Skeletal muscle cell (primary cell): ENCODE measurements around the gene ANKRD55.

Source experiments
- DNase-seq: peaks from one replicate; pipeline ENCODE4 v3.0.0-alpha.2; 2010; ENCODE audit warnings: low read depth
- H3K4me3 ChIP-seq: 2 replicates; pipeline ENCODE4 v1.5.1; 2011; ENCODE audit warnings: low read depth, mild to moderate bottlenecking, control low read depth, low read length, moderate library complexity

The ANKRD55 gene

GRCh38 chr5:56070851-56071465 is 162.2 kb downstream of the ANKRD55 start:
- DNase-seq, result no peak
- H3K4me3 ChIP-seq, result no peak overlapping the region

GRCh38 chr5:56069652-56070226 is 163.4 kb downstream of the ANKRD55 start:
- H3K4me3 ChIP-seq, result no peak overlapping the region
- no peak for DNase-seq

GRCh38 chr5:56066931-56067450 is 166.1 kb downstream of the ANKRD55 start:
- no peak overlapping the region for H3K4me3 ChIP-seq
- no peak for DNase-seq

GRCh38 chr5:56064984-56065383 is 168.1 kb downstream of the ANKRD55 start:
- DNase-seq, result no peak
- H3K4me3 ChIP-seq, result no peak overlapping the region

- DNase-seq, result no peak
- no peak overlapping the region for H3K4me3 ChIP-seq
Observed at GRCh38 chr5:56060276-56061110, 172.6 kb downstream of the ANKRD55 start.

- no peak overlapping the region for H3K4me3 ChIP-seq
- no peak for DNase-seq
Observed at GRCh38 chr5:56059854-56060253, 173.3 kb downstream of the ANKRD55 start.

GRCh38 chr5:56056875-56057274 is 176.3 kb downstream of the ANKRD55 start:
- no peak for DNase-seq
- H3K4me3 ChIP-seq, result no peak overlapping the region

- H3K4me3 ChIP-seq, result no peak overlapping the region
- no peak for DNase-seq
Observed at GRCh38 chr5:56055859-56056258, 177.3 kb downstream of the ANKRD55 start.

GRCh38 chr5:56055287-56055686 is 177.8 kb downstream of the ANKRD55 start:
- no peak overlapping the region for H3K4me3 ChIP-seq
- DNase-seq, result peak; percentile 37

- peak; percentile 73 for DNase-seq
- no peak overlapping the region for H3K4me3 ChIP-seq
Observed at GRCh38 chr5:56054666-56055065, 178.5 kb downstream of the ANKRD55 start.

- DNase-seq, result no peak
- H3K4me3 ChIP-seq, result no peak overlapping the region
Observed at GRCh38 chr5:56053363-56053762, 179.8 kb downstream of the ANKRD55 start.

GRCh38 chr5:56052735-56053134 is 180.4 kb downstream of the ANKRD55 start:
- H3K4me3 ChIP-seq, result no peak overlapping the region
- no peak for DNase-seq

- H3K4me3 ChIP-seq, result no peak overlapping the region
- DNase-seq, result no peak
Observed at GRCh38 chr5:56050551-56051255, 182.4 kb downstream of the ANKRD55 start.
